HL-60 (cell line): Measurements from ENCODE around the gene COG2.

Experiments used
- POLR2AphosphoS5 ChIP-seq: IDR thresholded peaks from 2 replicates; pipeline ENCODE4 v1.6.1; 2012; ENCODE audit warnings: low read depth
- TF ChIP-seq, protein P1 (sequence below): IDR thresholded peaks from one replicate; pipeline ENCODE4 v1.5.1; 2011; ENCODE audit warnings: low read length, control low read depth, inconsistent platforms; ENCODE audit not compliant: insufficient read depth

- TF ChIP-seq POLR2AphosphoS5, result no peak
- TF ChIP-seq, protein P1, sequence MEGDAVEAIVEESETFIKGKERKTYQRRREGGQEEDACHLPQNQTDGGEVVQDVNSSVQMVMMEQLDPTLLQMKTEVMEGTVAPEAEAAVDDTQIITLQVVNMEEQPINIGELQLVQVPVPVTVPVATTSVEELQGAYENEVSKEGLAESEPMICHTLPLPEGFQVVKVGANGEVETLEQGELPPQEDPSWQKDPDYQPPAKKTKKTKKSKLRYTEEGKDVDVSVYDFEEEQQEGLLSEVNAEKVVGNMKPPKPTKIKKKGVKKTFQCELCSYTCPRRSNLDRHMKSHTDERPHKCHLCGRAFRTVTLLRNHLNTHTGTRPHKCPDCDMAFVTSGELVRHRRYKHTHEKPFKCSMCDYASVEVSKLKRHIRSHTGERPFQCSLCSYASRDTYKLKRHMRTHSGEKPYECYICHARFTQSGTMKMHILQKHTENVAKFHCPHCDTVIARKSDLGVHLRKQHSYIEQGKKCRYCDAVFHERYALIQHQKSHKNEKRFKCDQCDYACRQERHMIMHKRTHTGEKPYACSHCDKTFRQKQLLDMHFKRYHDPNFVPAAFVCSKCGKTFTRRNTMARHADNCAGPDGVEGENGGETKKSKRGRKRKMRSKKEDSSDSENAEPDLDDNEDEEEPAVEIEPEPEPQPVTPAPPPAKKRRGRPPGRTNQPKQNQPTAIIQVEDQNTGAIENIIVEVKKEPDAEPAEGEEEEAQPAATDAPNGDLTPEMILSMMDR, result no peak
Observed at GRCh38 chr1:230647321-230647720, 5.0 kb downstream of the COG2 start.
